Mesendoderm (in vitro differentiated cells): ENCODE results near the gene RBM38.
A peak's percentile ranks its signal among the peaks of the same experiment; 100 is the strongest.

ENCODE experiments used
- DNase-seq: peaks from one replicate; pipeline ENCODE4 v3.0.0; 2013
- H2AK5ac ChIP-seq: 2 replicates; pipeline ENCODE4 v1.6.1; 2013; ENCODE audit warnings: low read length, inconsistent platforms
- H2BK120ac ChIP-seq: 2 replicates; pipeline ENCODE4 v1.6.1; 2013; ENCODE audit warnings: low read depth, mild to moderate bottlenecking, low read length, moderate library complexity, mixed read lengths
- H2BK15ac ChIP-seq: replicated peaks from 2 replicates; pipeline ENCODE4 v1.6.1; 2013; ENCODE audit warnings: low read depth, mild to moderate bottlenecking, moderate library complexity
- H2BK5ac ChIP-seq: 2 replicates; pipeline ENCODE4 v1.6.1; 2013; ENCODE audit warnings: low read length, inconsistent platforms
- H3K18ac ChIP-seq: 2 replicates; pipeline ENCODE4 v1.6.1; 2013; ENCODE audit warnings: mild to moderate bottlenecking, low read length, mixed read lengths
- H3K23ac ChIP-seq: one replicate; pipeline ENCODE4 v1.6.1; 2013; ENCODE audit warnings: low read length
- H3K27ac ChIP-seq: 2 replicates; pipeline ENCODE4 v1.5.1; 2013; ENCODE audit warnings: low read depth, mild to moderate bottlenecking, inconsistent platforms, low read length, moderate library complexity
- H3K27me3 ChIP-seq: 2 replicates; pipeline ENCODE4 v1.6.1; 2013; ENCODE audit warnings: low read length, control low read depth, mild to moderate bottlenecking, inconsistent platforms; ENCODE audit not compliant: insufficient read depth, poor library complexity
- H3K36me3 ChIP-seq: 2 replicates; pipeline ENCODE4 v1.6.1; 2013; ENCODE audit warnings: low read length, inconsistent platforms; ENCODE audit not compliant: control insufficient read depth, insufficient read depth
- H3K4ac ChIP-seq: one replicate; pipeline ENCODE4 v1.6.1; 2013; ENCODE audit warnings: low read depth, mild to moderate bottlenecking, low read length, moderate library complexity
- H3K4me1 ChIP-seq: 2 replicates; pipeline ENCODE4 v1.6.1; 2013; ENCODE audit warnings: low read depth, low read length, inconsistent platforms; ENCODE audit not compliant: control insufficient read depth
- H3K4me2 ChIP-seq: 2 replicates; pipeline ENCODE4 v1.6.1; 2013; ENCODE audit warnings: low read length
- H3K4me3 ChIP-seq: 2 replicates; pipeline ENCODE4 v1.5.1; 2013; ENCODE audit warnings: mild to moderate bottlenecking, low read length
- H3K56ac ChIP-seq: one replicate; pipeline ENCODE4 v1.6.1; 2013; ENCODE audit warnings: low read length
- H3K79me1 ChIP-seq: 2 replicates; pipeline ENCODE4 v1.6.1; 2013; ENCODE audit warnings: low read length, inconsistent platforms
- H3K79me2 ChIP-seq: 2 replicates; pipeline ENCODE4 v1.6.1; 2013; ENCODE audit warnings: mild to moderate bottlenecking, low read length; ENCODE audit not compliant: control insufficient read depth, insufficient read depth
- H3K9ac ChIP-seq: 2 replicates; pipeline ENCODE4 v1.6.1; 2013; ENCODE audit warnings: low read length, inconsistent platforms
- H4K5ac ChIP-seq: one replicate; pipeline ENCODE4 v1.6.1; 2013; ENCODE audit warnings: low read length
- H4K8ac ChIP-seq: one replicate; pipeline ENCODE4 v1.6.1; 2013; ENCODE audit warnings: low read depth, mild to moderate bottlenecking, control low read depth, low read length, moderate library complexity
- WGBS: extraction: QIAGEN DNeasy Blood & Tissue Kit; methylation state at CpG from one replicate; pipeline ENCODE4 v1.1.7; 2013; ENCODE audit warnings: low lambda C conversion rate, missing lambda C conversion rate; ENCODE audit not compliant: insufficient coverage; ENCODE audit errors: extremely low coverage; 5-methylcytosine and 5-hydroxymethylcytosine counted together

Gene RBM38

DNA sequence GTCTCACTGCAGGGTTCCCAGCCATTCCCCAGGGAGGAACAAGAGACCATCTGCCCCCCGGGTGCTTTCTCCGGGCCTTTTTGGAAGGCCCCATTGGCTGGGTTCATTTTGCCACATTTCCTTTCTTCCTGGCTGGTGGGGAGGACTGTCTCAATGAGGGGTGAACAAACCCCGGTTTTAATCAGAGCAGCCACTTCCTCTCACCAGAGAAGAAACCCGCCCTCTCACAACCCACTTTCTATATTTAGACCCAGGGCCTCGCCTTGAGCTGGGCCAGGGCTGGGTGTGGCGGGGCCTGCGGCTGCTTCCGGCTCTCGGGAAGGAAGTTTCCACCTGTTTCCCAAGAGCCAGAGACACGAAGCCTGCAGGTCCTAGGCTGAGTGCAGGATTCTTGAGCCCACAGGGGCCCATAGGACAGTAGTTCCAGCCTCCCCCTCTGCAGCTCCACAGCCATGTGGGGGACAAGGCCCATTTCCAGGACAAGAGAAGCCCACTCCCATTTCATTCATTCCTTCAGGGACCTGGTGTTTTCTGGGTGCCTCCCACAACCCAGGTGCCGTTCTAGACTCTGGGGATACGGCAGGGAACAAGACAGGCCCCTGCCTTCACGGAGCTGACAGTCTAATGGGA, 41.8 kb downstream of the RBM38 start:
- no peak overlapping the region for H3K9ac ChIP-seq
- DNase-seq: no peak

DNA sequence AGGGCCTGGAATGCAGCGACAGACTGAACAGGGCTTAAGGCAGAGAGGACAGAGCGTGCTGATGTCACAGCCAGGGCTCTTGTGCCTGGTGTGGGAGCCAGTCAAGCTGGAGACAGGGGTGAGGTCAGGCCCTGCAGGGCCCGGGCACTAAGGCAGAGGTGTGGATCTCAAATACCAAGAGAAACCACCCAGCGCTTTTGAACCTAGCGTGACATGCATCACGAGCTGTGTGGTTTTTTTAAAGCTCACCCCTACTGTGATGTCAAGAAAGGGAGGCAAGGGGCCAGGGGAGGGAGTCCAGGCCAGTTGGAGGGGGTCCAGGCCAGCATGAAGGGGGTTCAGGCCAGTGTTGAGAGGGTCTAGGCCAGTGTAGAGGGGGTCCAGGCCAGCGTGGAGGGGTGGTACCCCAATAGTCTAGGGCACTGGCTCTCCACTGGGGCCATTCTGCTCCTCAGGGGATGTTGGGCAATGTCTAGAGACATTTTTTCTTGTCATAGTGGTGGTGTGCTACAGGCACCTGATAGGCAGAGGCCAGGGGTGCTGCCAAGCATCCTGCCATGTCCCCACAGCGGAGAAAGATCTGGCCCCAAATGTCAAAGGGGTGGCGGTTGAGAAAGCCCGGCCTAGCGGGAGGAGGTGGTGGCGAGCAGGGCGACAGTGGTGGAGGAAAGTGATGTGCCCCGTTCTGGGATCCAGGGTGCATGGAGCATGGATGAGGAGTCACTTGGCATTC, 42.6 kb downstream of the RBM38 start:
- Histone ChIP-seq H2BK120ac (no peak overlapping the region), H4K5ac (no peak overlapping the region), H4K8ac (no peak overlapping the region), H3K56ac (no peak overlapping the region), H3K4ac (no peak overlapping the region), H3K79me2 (no peaks in the 10 kb centered on the region), H3K4me2 (no peak overlapping the region), H3K18ac (no peak overlapping the region), H2AK5ac (no peak overlapping the region), H3K27me3 (no peaks in the 10 kb centered on the region), H3K9ac (no peak overlapping the region), H2BK5ac (no peak overlapping the region), H3K4me3 (no peak overlapping the region), H3K27ac (no peak overlapping the region), H3K79me1 (no peaks in the 10 kb centered on the region), H3K36me3 (no peaks in the 10 kb centered on the region), H3K4me1 (no peaks in the 10 kb centered on the region), H2BK15ac (no peak overlapping the region), H3K23ac (no peak overlapping the region)
- DNase-seq: peak; percentile 61
- WGBS: no CpG with 5 or more reads among the region's 14 CpGs

More for the DNA sequence above, 41.8 kb downstream of the RBM38 start:
- Histone ChIP-seq H2BK15ac (no peak overlapping the region), H3K27ac (no peak overlapping the region), H4K5ac (no peak overlapping the region), H3K79me1 (no peaks in the 10 kb centered on the region), H2AK5ac (no peak overlapping the region), H3K4me3 (no peak overlapping the region), H3K4me2 (no peak overlapping the region), H3K18ac (no peak overlapping the region), H4K8ac (no peak overlapping the region), H3K4me1 (no peaks in the 10 kb centered on the region), H3K23ac (no peak overlapping the region), H3K27me3 (no peaks in the 10 kb centered on the region), H2BK120ac (no peak overlapping the region), H3K4ac (no peak overlapping the region), H3K56ac (no peak overlapping the region), H3K36me3 (no peaks in the 10 kb centered on the region), H3K79me2 (no peaks in the 10 kb centered on the region), H2BK5ac (no peak overlapping the region)
- WGBS: no CpG with 5 or more reads among the region's 13 CpGs

DNA sequence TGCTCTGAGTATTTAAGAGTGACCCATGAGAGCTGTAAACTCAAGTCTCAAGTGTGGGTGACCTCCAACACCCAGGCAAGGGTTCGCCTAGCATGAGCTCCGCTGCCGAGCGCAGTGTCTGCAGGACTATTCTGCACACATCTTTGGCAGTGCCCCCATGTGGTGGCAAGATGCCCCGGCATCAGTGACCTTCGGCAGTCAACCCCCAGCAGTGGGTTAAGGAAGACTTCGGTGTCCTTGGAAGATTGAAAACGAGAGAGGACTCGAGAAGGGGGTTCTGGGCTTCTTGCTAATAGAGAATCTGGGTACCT, 43.1 kb downstream of the RBM38 start:
- Histone ChIP-seq H3K27ac (no peak overlapping the region), H4K5ac (no peak overlapping the region), H2BK15ac (no peak overlapping the region), H3K79me1 (no peaks in the 10 kb centered on the region), H3K56ac (no peak overlapping the region), H3K23ac (no peak overlapping the region), H3K27me3 (no peaks in the 10 kb centered on the region), H3K36me3 (no peaks in the 10 kb centered on the region), H2AK5ac (no peak overlapping the region), H3K4me1 (no peaks in the 10 kb centered on the region), H2BK120ac (no peak overlapping the region), H3K4ac (no peak overlapping the region), H3K9ac (no peak overlapping the region), H3K4me3 (no peak overlapping the region), H3K18ac (no peak overlapping the region), H2BK5ac (no peak overlapping the region), H3K4me2 (no peak overlapping the region), H4K8ac (no peak overlapping the region), H3K79me2 (no peaks in the 10 kb centered on the region)
- no CpG with 5 or more reads among the region's 9 CpGs for WGBS
- no peak for DNase-seq

DNA sequence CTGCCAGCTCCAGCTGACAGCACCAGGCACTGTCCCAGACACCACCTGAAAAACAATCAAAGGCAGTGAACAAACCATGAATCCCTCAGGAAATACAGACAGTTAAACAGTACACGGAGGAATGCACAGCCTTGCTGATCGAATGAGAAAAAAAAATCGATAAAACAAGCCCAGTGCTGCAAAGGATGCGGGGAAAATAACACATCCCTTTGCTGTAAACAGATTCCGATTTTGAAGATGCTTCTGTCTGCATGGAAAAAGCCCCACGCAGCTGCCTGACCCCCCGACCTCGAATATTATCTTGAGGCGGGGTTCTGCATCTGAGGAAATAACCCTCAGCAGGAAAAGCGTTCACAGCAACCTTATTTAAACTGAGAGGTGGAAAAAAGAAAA, 43.9 kb downstream of the RBM38 start:
- Histone ChIP-seq H3K27me3 (no peaks in the 10 kb centered on the region), H4K8ac (no peak overlapping the region), H3K4me3 (no peak overlapping the region), H3K79me1 (no peaks in the 10 kb centered on the region), H3K4ac (no peak overlapping the region), H3K4me2 (no peak overlapping the region), H3K23ac (no peak overlapping the region), H3K56ac (no peak overlapping the region), H3K36me3 (no peaks in the 10 kb centered on the region), H3K27ac (no peak overlapping the region), H4K5ac (no peak overlapping the region), H2BK120ac (no peak overlapping the region), H3K4me1 (no peaks in the 10 kb centered on the region), H3K18ac (no peak overlapping the region), H2BK15ac (no peak overlapping the region), H2BK5ac (no peak overlapping the region), H3K79me2 (no peaks in the 10 kb centered on the region), H3K9ac (no peak overlapping the region), H2AK5ac (no peak overlapping the region)
- DNase-seq: no peak
- WGBS: no CpG with 5 or more reads among the region's 10 CpGs

DNA sequence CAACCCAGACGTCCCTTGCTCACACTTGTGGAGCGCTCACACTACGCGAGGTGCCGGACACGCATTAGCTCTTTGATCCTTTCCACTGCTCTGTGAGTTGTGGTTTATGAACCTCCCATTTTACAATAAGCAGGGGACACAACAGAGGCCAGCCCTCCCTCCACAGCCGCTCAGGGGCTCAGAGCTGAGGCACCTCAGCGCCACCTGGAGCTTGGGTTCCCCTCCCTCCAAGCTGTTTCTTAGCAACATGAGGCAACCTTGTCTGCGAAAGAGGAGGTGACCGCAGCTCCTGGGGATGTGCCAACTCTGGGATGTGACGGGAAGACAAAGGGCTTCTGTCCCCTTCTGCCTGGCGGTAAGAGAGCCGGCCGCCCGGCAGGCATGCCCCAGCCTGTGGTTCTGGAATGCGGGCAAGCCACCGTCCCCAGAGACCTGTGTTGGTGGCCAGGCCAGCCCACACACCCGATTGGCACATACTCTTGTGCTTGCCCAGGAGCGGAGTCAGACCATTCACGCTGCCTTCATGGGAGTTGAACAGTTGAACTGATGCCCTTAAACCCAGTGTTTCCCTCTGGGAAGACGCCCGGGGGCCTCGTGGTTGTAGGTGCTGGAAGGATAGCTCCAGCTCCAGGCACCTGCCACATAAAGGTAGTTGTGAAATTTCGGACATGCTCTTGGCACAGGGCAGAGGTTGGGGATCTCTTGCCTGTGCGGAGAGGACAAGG, 44.5 kb downstream of the RBM38 start:
- Histone ChIP-seq H3K23ac (no peak overlapping the region), H3K4ac (no peak overlapping the region), H2BK120ac (no peak overlapping the region), H3K36me3 (no peaks in the 10 kb centered on the region), H3K27me3 (no peaks in the 10 kb centered on the region), H3K18ac (no peak overlapping the region), H3K27ac (no peak overlapping the region), H3K4me3 (no peak overlapping the region), H3K56ac (no peak overlapping the region), H3K79me1 (no peaks in the 10 kb centered on the region), H4K8ac (no peak overlapping the region), H3K4me2 (no peak overlapping the region), H3K4me1 (no peaks in the 10 kb centered on the region), H2AK5ac (no peak overlapping the region), H2BK5ac (no peak overlapping the region), H4K5ac (no peak overlapping the region), H3K79me2 (no peaks in the 10 kb centered on the region), H3K9ac (no peak overlapping the region), H2BK15ac (no peak overlapping the region)
- no CpG with 5 or more reads among the region's 25 CpGs for WGBS
- DNase-seq: peak; percentile 50
